ENCODE data around the gene MRGPRF. TPM values are rescaled to one million over a fixed set of nuclear protein-coding genes. Genes with fewer than 3 reads are reported as not detected.

The MRGPRF gene
- total RNA-seq, 3 donors from 2014 or later (not counting 1 experiment from before 2014, with no cell fraction given) = not detected

DNA sequence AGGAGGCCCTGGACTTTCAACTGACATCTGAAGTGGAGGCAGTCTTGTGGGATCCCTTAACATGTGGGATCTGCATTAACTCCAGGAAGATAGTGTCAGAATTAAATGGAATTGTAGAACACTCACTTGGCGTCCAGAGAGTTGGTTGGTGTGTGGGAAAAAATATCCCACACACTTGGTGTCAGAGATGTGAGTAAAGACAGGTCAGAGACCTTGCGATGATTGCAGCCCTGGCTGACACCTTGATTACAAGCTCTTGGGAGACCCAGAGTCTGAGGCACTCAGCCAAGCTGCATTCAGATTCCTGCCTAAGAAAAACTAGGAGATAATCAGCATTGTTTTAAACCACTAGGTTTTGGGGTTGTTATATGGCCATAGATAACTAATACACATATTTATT lies 28.5 kb upstream of the MRGPRF start:
- ATAC-seq = no peak
- no peaks in the 10 kb centered on the region for H3K36me3 ChIP-seq (ENCODE audit: control insufficient read depth, insufficient read depth, low read length)
- peaks cover 2 to 24% of the 10 kb centered on the region in 2 donors for H3K27me3 Mint-ChIP-seq (ENCODE audit: low read depth in 2 of 2)
- no peak overlapping the region for H3K4me3 ChIP-seq (ENCODE audit: low read length)
- no peaks in the 10 kb centered on the region for H3K9me3 Mint-ChIP-seq
- 82% methylated on average over 2 of the region's 2 CpGs for WGBS (ENCODE audit: insufficient coverage)
- H3K4me1 Mint-ChIP-seq = no peaks in the 10 kb centered on the region
- no peaks in the 10 kb centered on the region for H3K4me1 ChIP-seq (ENCODE audit: control insufficient read depth, insufficient read depth, low read length)
- TF ChIP-seq, protein P1, sequence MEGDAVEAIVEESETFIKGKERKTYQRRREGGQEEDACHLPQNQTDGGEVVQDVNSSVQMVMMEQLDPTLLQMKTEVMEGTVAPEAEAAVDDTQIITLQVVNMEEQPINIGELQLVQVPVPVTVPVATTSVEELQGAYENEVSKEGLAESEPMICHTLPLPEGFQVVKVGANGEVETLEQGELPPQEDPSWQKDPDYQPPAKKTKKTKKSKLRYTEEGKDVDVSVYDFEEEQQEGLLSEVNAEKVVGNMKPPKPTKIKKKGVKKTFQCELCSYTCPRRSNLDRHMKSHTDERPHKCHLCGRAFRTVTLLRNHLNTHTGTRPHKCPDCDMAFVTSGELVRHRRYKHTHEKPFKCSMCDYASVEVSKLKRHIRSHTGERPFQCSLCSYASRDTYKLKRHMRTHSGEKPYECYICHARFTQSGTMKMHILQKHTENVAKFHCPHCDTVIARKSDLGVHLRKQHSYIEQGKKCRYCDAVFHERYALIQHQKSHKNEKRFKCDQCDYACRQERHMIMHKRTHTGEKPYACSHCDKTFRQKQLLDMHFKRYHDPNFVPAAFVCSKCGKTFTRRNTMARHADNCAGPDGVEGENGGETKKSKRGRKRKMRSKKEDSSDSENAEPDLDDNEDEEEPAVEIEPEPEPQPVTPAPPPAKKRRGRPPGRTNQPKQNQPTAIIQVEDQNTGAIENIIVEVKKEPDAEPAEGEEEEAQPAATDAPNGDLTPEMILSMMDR (IDR thresholded peaks at IDR 0.05) = no peak
- no peaks in the 10 kb centered on the region for H3K27me3 ChIP-seq (ENCODE audit: control insufficient read depth, insufficient read depth, low read length)
- H3K27ac Mint-ChIP-seq = no peak overlapping the region
- intact Hi-C loops (cut with micrococcal nuclease) = no loop called here
- no peaks in the 10 kb centered on the region for H3K36me3 Mint-ChIP-seq
- no peaks in the 10 kb centered on the region for H3K9me3 ChIP-seq (ENCODE audit: control insufficient read depth, insufficient read depth, low read length)
- H3K4me3 Mint-ChIP-seq = no peak overlapping the region
- H3K27ac ChIP-seq (ENCODE audit: low read length) = no peak overlapping the region
- no peak for DNase-seq

DNA sequence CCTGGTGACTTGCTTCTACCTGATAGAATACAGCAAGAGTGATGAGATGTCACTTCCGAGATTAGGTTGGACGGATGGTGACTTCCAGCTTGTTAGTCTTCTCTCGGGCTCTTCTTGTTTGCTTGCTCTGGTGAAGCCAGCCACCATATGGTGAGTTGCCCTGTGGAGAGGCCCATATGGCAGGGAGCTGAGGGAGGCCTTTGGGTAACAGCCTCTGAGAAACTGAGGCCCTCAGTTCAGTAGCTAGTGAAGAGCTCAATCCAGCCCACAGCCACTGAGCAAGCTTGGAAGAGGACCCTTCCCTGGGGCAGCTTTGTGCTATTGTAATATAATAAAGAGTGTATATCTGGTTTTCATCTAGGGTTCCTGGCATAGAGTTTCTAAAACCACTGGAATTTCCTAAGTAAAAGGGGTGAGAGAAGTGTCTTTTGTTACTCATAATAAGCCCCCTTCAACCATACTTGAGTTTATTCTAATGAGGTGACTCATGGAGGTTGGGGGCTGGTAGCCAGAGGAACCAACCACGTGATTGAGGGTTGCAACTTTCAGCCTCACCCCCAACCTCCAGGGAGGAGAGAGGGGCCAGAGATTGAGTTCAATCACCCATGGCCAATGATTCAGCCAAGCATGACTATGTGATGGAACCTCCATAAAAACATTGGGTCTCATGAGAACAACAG lies 27.7 kb upstream of the MRGPRF start:
- no peaks in the 10 kb centered on the region for H3K36me3 Mint-ChIP-seq
- H3K27ac Mint-ChIP-seq = no peak overlapping the region
- WGBS (ENCODE audit: insufficient coverage) = 92% methylated on average over 3 of the region's 4 CpGs
- H3K27me3 Mint-ChIP-seq (ENCODE audit: low read depth in 2 of 2) = peaks cover 2 to 16% of the 10 kb centered on the region in 2 donors
- no peaks in the 10 kb centered on the region for H3K9me3 Mint-ChIP-seq
- Histone ChIP-seq H3K36me3 (ENCODE audit: control insufficient read depth, insufficient read depth, low read length) (no peaks in the 10 kb centered on the region), H3K27ac (ENCODE audit: low read length) (no peak overlapping the region), H3K27me3 (ENCODE audit: control insufficient read depth, insufficient read depth, low read length) (no peaks in the 10 kb centered on the region), H3K4me3 (ENCODE audit: low read length) (no peak overlapping the region), H3K9me3 (ENCODE audit: control insufficient read depth, insufficient read depth, low read length) (no peaks in the 10 kb centered on the region), H3K4me1 (ENCODE audit: control insufficient read depth, insufficient read depth, low read length) (no peaks in the 10 kb centered on the region)
- no peaks in the 10 kb centered on the region for H3K4me1 Mint-ChIP-seq
- DNase-seq = no peak
- ATAC-seq = peak in 1 of 3 donors; percentile 34
- TF ChIP-seq, protein P1 (IDR thresholded peaks at IDR 0.05) = no peak
- H3K4me3 Mint-ChIP-seq = no peak overlapping the region
- intact Hi-C loops (cut with micrococcal nuclease) = no loop called here

GRCh38 chr11:69040051-69040450 lies 27.0 kb upstream of the MRGPRF start:
- no peak overlapping the region for H3K27ac Mint-ChIP-seq
- intact Hi-C loops (cut with micrococcal nuclease) = no loop called here
- 94% methylated on average over 6 of the region's 6 CpGs for WGBS (ENCODE audit: insufficient coverage)
- ATAC-seq = no peak
- H3K36me3 Mint-ChIP-seq = no peaks in the 10 kb centered on the region
- H3K27me3 Mint-ChIP-seq (ENCODE audit: low read depth in 2 of 2) = peaks cover 2 to 11% of the 10 kb centered on the region in 2 donors
- no peak overlapping the region for H3K4me3 ChIP-seq (ENCODE audit: low read length)
- H3K27me3 ChIP-seq (ENCODE audit: control insufficient read depth, insufficient read depth, low read length) = no peaks in the 10 kb centered on the region
- H3K4me1 ChIP-seq (ENCODE audit: control insufficient read depth, insufficient read depth, low read length) = no peaks in the 10 kb centered on the region
- H3K9me3 ChIP-seq (ENCODE audit: control insufficient read depth, insufficient read depth, low read length) = no peaks in the 10 kb centered on the region
- no peak for DNase-seq
- H3K27ac ChIP-seq (ENCODE audit: low read length) = no peak overlapping the region
- H3K36me3 ChIP-seq (ENCODE audit: control insufficient read depth, insufficient read depth, low read length) = no peaks in the 10 kb centered on the region
- TF ChIP-seq, protein P1 (IDR thresholded peaks at IDR 0.05) = no peak
- no peak overlapping the region for H3K4me3 Mint-ChIP-seq
- no peaks in the 10 kb centered on the region for H3K9me3 Mint-ChIP-seq
- H3K4me1 Mint-ChIP-seq = no peaks in the 10 kb centered on the region

DNA sequence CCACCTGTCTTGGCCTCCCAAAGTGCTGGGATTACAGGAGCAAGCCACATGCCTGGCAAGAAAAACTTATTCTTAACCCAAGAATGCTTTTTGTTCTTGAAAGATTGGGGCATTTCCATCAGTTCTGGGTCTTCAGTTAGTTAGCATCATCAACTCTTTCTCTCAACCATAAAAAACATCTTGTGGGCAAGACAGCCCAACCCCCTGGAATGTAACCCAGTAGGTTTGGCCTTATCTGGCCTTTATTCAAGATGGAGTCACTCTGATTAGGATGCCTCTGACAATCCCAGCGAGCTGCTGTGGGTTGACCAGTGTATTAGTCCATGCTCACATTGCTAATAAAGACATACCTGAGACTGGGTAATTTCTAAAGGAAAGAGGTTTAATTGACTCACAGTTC lies 26.5 kb upstream of the MRGPRF start:
- ATAC-seq = no peak
- Histone ChIP-seq H3K27ac (ENCODE audit: low read length) (no peak overlapping the region), H3K4me1 (ENCODE audit: control insufficient read depth, insufficient read depth, low read length) (no peaks in the 10 kb centered on the region), H3K9me3 (ENCODE audit: control insufficient read depth, insufficient read depth, low read length) (no peaks in the 10 kb centered on the region), H3K36me3 (ENCODE audit: control insufficient read depth, insufficient read depth, low read length) (no peaks in the 10 kb centered on the region), H3K27me3 (ENCODE audit: control insufficient read depth, insufficient read depth, low read length) (no peaks in the 10 kb centered on the region), H3K4me3 (ENCODE audit: low read length) (no peak overlapping the region)
- H3K9me3 Mint-ChIP-seq = no peaks in the 10 kb centered on the region
- TF ChIP-seq, protein P1 (IDR thresholded peaks at IDR 0.05) = no peak
- WGBS (ENCODE audit: insufficient coverage) = 88% methylated on average over 1 of the region's 1 CpG
- H3K27me3 Mint-ChIP-seq (ENCODE audit: low read depth in 2 of 2) = peaks cover 4 to 5% of the 10 kb centered on the region in 2 donors
- no peaks in the 10 kb centered on the region for H3K4me1 Mint-ChIP-seq
- no peak for DNase-seq
- H3K27ac Mint-ChIP-seq = no peak overlapping the region
- intact Hi-C loops (cut with micrococcal nuclease) = no loop called here
- no peak overlapping the region for H3K4me3 Mint-ChIP-seq
- no peaks in the 10 kb centered on the region for H3K36me3 Mint-ChIP-seq
